OCI-LY1 (cell line): ENCODE measurements around the gene ZNF816.
"Not testable (repeated sequence)": the region's sequence is repeated elsewhere in the genome, so short reads cannot be mapped to it uniquely, and the experiment has no call there.

Source experiments
- H2AFZ ChIP-seq: fragments of 200-600 bp; sonication (generic), shearing (Covaris generic); 2 replicates; pipeline ENCODE4 v1.6.0; 2014; ENCODE audit warnings: antibody characterized with exemption, mild to moderate bottlenecking, low read length
- H3F3A ChIP-seq: fragments of 200-600 bp; sonication (generic), shearing (Covaris generic); 2 replicates; pipeline ENCODE4 v1.6.0; 2014; ENCODE audit warnings: mild to moderate bottlenecking, antibody characterized with exemption, low read length, moderate library complexity; ENCODE audit not compliant: insufficient read depth
- H3K27ac ChIP-seq: fragments of 200-600 bp; sonication (generic); 2 replicates; pipeline ENCODE4 v1.5.1; 2014; ENCODE audit warnings: low read length, mixed run types, mild to moderate bottlenecking, low read depth; ENCODE audit not compliant: poor library complexity, severe bottlenecking
- H3K27me3 ChIP-seq: fragments of 200-600 bp; sonication (generic); 2 replicates; pipeline ENCODE4 v1.6.0; 2014; ENCODE audit warnings: antibody characterized with exemption, mild to moderate bottlenecking, low read length, moderate library complexity; ENCODE audit not compliant: insufficient read depth
- H3K36me3 ChIP-seq: fragments of 200-600 bp; sonication (generic); 2 replicates; pipeline ENCODE4 v1.6.1; 2014; ENCODE audit warnings: mild to moderate bottlenecking, antibody characterized with exemption, low read length, moderate library complexity, mixed read lengths; ENCODE audit not compliant: insufficient read depth
- H3K4me1 ChIP-seq: fragments of 200-600 bp; sonication (generic); 2 replicates; pipeline ENCODE4 v1.5.1; 2014; ENCODE audit warnings: mild to moderate bottlenecking, low read length, moderate library complexity; ENCODE audit not compliant: insufficient read depth, severe bottlenecking
- H3K4me2 ChIP-seq: fragments of 200-600 bp; sonication (generic), shearing (Covaris generic); 2 replicates; pipeline ENCODE4 v1.6.1; 2014; ENCODE audit warnings: low read length
- H3K4me3 ChIP-seq: fragments of 200-600 bp; sonication (generic); 2 replicates; pipeline ENCODE4 v1.5.1; 2014; ENCODE audit warnings: low read length, low read depth, mild to moderate bottlenecking, mixed read lengths; ENCODE audit not compliant: poor library complexity, severe bottlenecking
- H3K79me2 ChIP-seq: fragments of 200-600 bp; shearing (Covaris generic); 2 replicates; pipeline ENCODE4 v1.6.1; 2016; ENCODE audit warnings: mixed run types, low read length, mixed read lengths; ENCODE audit not compliant: insufficient read depth
- H3K9ac ChIP-seq: fragments of 200-600 bp; sonication (generic), shearing (Covaris generic); 2 replicates; pipeline ENCODE4 v1.6.1; 2014; ENCODE audit warnings: mild to moderate bottlenecking, low read length, mixed read lengths
- H3K9me2 ChIP-seq: fragments of 200-600 bp; sonication (generic), shearing (Covaris generic); 2 replicates; pipeline ENCODE4 v1.6.1; 2014; ENCODE audit warnings: low read depth, mild to moderate bottlenecking, low read length, mixed read lengths
- H3K9me3 ChIP-seq: fragments of 200-600 bp; shearing (Covaris generic); 2 replicates; pipeline ENCODE4 v1.6.1; 2014; ENCODE audit warnings: low read length, mixed read lengths
- H4K20me1 ChIP-seq: fragments of 200-600 bp; sonication (generic), shearing (Covaris generic); 2 replicates; pipeline ENCODE4 v1.6.0; 2016; ENCODE audit warnings: mild to moderate bottlenecking, low read length; ENCODE audit not compliant: insufficient read depth
- CTCF ChIP-seq: fragments of 200-600 bp; sonication (generic), shearing (Covaris generic); IDR thresholded peaks from 2 replicates; pipeline ENCODE4 v1.5.1; 2017; ENCODE audit warnings: mild to moderate bottlenecking, antibody characterized with exemption, low read length, moderate library complexity, mixed read lengths
- EZH2 ChIP-seq: fragments of 200-600 bp; sonication (generic), shearing (Covaris generic); IDR thresholded peaks from 2 replicates; pipeline ENCODE4 v1.8.0; 2017; ENCODE audit warnings: borderline replicate concordance, mixed run types, mild to moderate bottlenecking, antibody characterized with exemption, low read length, moderate library complexity, mixed read lengths

ZNF816 gene

GRCh38 chr19:52987221-52987620, 24.5 kb upstream of the ZNF816 start:
- H3K9me3 ChIP-seq: peaks cover 7% of the 10 kb centered on the region
- no peaks in the 10 kb centered on the region for H3K4me1 ChIP-seq

DNA sequence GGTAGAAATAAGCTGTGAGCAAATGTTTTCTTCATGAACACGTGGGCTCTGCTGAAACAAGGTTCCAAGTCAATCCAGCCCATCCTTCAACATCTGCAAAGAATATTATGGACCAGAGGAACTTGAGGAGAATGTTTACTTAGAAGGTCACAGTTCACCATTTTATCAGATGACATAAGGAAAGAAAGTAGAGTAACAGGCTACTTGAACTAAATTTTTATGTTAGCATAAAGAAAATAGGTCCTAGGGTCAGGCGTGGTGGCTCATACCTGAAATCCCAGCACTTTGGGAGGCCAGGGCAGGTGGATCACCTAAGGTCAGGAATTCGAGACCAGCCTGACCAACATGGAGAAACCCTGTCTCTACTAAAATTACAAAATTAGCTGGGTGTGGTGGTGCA, 20.5 kb upstream of the ZNF816 start:
- H3K9ac ChIP-seq, H3F3A ChIP-seq, H2AFZ ChIP-seq, H3K9me2 ChIP-seq, H3K36me3 ChIP-seq, H3K9me3 ChIP-seq, H4K20me1 ChIP-seq, H3K79me2 ChIP-seq, H3K4me3 ChIP-seq, H3K27ac ChIP-seq, H3K4me1 ChIP-seq, H3K27me3 ChIP-seq, H3K4me2 ChIP-seq: not testable (repeated sequence)

More at GRCh38 chr19:52987221-52987620, 24.5 kb upstream of the ZNF816 start:
- Histone ChIP-seq H3K27ac (no peak overlapping the region), H3K27me3 (no peaks in the 10 kb centered on the region), H3F3A (no peaks in the 10 kb centered on the region), H2AFZ (no peak overlapping the region), H4K20me1 (no peaks in the 10 kb centered on the region), H3K4me3 (no peak overlapping the region), H3K9me2 (no peaks in the 10 kb centered on the region), H3K36me3 (no peaks in the 10 kb centered on the region), H3K4me2 (no peak overlapping the region), H3K9ac (no peak overlapping the region), H3K79me2 (no peaks in the 10 kb centered on the region)
- TF ChIP-seq EZH2: no peak
- TF ChIP-seq CTCF: no peak

- Histone ChIP-seq H3K27ac (no peak overlapping the region), H3K4me2 (no peak overlapping the region), H3K4me3 (no peak overlapping the region), H3K79me2 (no peaks in the 10 kb centered on the region), H3F3A (no peaks in the 10 kb centered on the region), H2AFZ (no peak overlapping the region), H3K36me3 (no peaks in the 10 kb centered on the region), H3K9me2 (no peaks in the 10 kb centered on the region), H4K20me1 (no peaks in the 10 kb centered on the region), H3K4me1 (no peaks in the 10 kb centered on the region), H3K9me3 (peaks cover 3% of the 10 kb centered on the region; the same call in 1 of the 2 replicates), H3K9ac (no peak overlapping the region), H3K27me3 (no peaks in the 10 kb centered on the region)
- no peak for TF ChIP-seq CTCF
- TF ChIP-seq EZH2: no peak
These were observed 18.6 kb upstream of the ZNF816 start for GRCh38 chr19:52981329-52981728.

DNA sequence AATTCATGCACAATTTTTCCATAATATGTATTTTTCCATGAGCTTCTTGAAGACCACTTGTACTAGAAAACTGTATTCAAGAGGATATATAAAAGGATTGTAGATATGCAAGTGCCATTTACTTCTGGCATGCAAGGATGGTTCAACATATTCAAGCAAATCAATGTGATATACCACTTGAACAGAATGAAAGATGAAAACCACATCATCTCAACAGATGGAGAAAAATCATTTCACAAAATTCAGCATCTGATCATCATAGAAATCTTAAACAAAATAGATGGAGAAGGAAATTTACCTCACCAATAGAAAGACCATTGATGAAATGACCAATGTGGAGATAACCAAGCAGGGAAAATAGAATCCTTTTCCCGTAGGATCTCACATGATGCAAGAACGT, 5.1 kb upstream of the ZNF816 start:
- Histone ChIP-seq H3K4me2 (no peak overlapping the region), H3K27ac (no peak overlapping the region), H3K36me3 (no peaks in the 10 kb centered on the region), H3K9ac (no peak overlapping the region), H3K9me3 (peaks cover 13% of the 10 kb centered on the region; the same call in 1 of the 2 replicates), H3K4me1 (peaks cover 7% of the 10 kb centered on the region), H3K9me2 (no peaks in the 10 kb centered on the region), H3K27me3 (no peaks in the 10 kb centered on the region), H2AFZ (no peak overlapping the region), H3K4me3 (no peak overlapping the region), H3F3A (no peaks in the 10 kb centered on the region), H4K20me1 (no peaks in the 10 kb centered on the region), H3K79me2 (no peaks in the 10 kb centered on the region)
- TF ChIP-seq CTCF (no peak), EZH2 (no peak)
